Activated T-helper 1 cell treated with anti-CD3 and anti-CD28 coated beads, Interleukin-12 subunit alpha, Interleukin-12 subunit beta, Interleukin-2, Interleukin-4 antibody, amounts not matched to agents 30 ng/mL and 10 ng/mL and 1 ng/mL, durations not matched to agents 14 hours and 24 hours and 36 hours (primary cell): ENCODE data around the gene HPS3. TPM values are rescaled to one million over a fixed set of nuclear protein-coding genes. Genes with fewer than 3 reads are reported as not detected.

Experiments
- DNase-seq: peaks from one replicate; pipeline ENCODE4 v3.0.0; 2021; ENCODE audit warnings: low spot score
- H3K27ac Mint-ChIP-seq: one replicate; pipeline ENCODE4 v1.8.0; 2021; ENCODE audit warnings: mild to moderate bottlenecking, mixed read lengths
- H3K27me3 Mint-ChIP-seq: one replicate; pipeline ENCODE4 v1.8.0; 2022; ENCODE audit warnings: mild to moderate bottlenecking, moderate library complexity, mixed read lengths; ENCODE audit not compliant: insufficient read depth
- H3K36me3 Mint-ChIP-seq: one replicate; pipeline ENCODE4 v1.8.0; 2021; ENCODE audit warnings: low read depth, mixed read lengths
- H3K4me1 Mint-ChIP-seq: one replicate; pipeline ENCODE4 v1.8.0; 2021; ENCODE audit warnings: low read depth, mixed read lengths
- H3K4me3 Mint-ChIP-seq: one replicate; pipeline ENCODE4 v1.8.0; 2021; ENCODE audit warnings: mild to moderate bottlenecking, moderate library complexity, mixed read lengths
- H3K9me3 Mint-ChIP-seq: one replicate; pipeline ENCODE4 v1.8.0; 2021; ENCODE audit warnings: mixed read lengths
- intact Hi-C: fragments of 100-400 bp; cut with micrococcal nuclease; formaldehyde crosslinking; loops from one replicate; pipeline ENCODE4 v1.15.1; 2024
- total RNA-seq: library from RNA; stranded (reverse); gene quantifications from 2 replicates; pipeline ENCODE4 v1.2.3, GENCODE V29; 2022

HPS3 gene
- total RNA-seq, 1 donor from 2014 or later: 15.8 TPM

DNA sequence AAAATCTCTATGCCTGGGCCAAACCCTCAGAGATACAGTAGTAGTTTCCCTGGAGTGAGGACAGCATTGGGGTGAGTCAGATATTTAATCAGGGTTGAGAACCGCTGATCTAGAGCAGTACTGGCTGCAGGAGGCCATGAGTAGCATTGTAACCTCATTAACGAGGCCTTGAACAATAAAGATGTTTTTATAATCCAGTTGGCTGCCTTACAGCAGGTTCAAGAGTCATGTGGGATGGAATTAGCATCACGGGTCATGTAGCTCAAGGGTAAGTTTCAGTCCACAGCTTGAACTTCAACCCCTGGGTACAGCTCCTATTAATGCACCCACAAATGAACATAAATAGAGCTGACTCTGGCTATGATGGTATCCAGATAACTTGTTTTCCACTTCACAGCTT is 5.1 kb downstream of the HPS3 start:
- no peak overlapping the region for H3K27ac Mint-ChIP-seq
- peaks cover 12% of the 10 kb centered on the region for H3K36me3 Mint-ChIP-seq
- intact Hi-C loops: no loop called here
- H3K4me1 Mint-ChIP-seq: peaks cover 31% of the 10 kb centered on the region
- no peak overlapping the region for H3K4me3 Mint-ChIP-seq
- DNase-seq: no peak
- no peaks in the 10 kb centered on the region for H3K9me3 Mint-ChIP-seq
- no peaks in the 10 kb centered on the region for H3K27me3 Mint-ChIP-seq

GRCh38 chr3:149142682-149143081 is 13.2 kb downstream of the HPS3 start:
- no peaks in the 10 kb centered on the region for H3K9me3 Mint-ChIP-seq
- intact Hi-C loops: no loop called here

DNA sequence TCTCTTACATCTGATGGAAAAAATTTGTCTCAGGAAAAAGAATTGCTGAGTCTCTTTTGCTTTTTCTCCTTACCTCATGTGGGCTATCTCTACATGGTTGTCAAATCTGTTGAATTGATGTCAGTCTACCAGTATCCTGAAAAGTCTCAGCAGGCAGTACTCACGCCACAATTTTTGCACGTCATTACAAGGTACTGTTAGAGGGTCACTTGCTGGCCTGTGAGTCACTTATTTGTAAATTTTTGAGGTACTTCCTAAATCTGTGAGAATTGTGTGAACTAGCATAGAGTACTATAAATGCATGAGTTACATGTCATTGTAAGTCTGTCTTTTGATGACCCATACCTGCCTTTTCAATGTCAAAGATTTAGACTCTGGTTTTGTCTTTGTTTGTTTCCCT is 15.9 kb downstream of the HPS3 start:
- H3K27ac Mint-ChIP-seq: no peak overlapping the region
- H3K36me3 Mint-ChIP-seq: peaks cover 24% of the 10 kb centered on the region
- no peak overlapping the region for H3K4me3 Mint-ChIP-seq
- H3K9me3 Mint-ChIP-seq: no peaks in the 10 kb centered on the region
- no peaks in the 10 kb centered on the region for H3K4me1 Mint-ChIP-seq
- no peak for DNase-seq
- H3K27me3 Mint-ChIP-seq: no peaks in the 10 kb centered on the region
- intact Hi-C loops: no loop called here

More at GRCh38 chr3:149142682-149143081, 13.2 kb downstream of the HPS3 start:
- Mint-ChIP-seq H3K4me1 (no peaks in the 10 kb centered on the region), H3K27ac (no peak overlapping the region), H3K4me3 (no peak overlapping the region), H3K27me3 (no peaks in the 10 kb centered on the region), H3K36me3 (peaks cover 20% of the 10 kb centered on the region)
- no peak for DNase-seq

DNA sequence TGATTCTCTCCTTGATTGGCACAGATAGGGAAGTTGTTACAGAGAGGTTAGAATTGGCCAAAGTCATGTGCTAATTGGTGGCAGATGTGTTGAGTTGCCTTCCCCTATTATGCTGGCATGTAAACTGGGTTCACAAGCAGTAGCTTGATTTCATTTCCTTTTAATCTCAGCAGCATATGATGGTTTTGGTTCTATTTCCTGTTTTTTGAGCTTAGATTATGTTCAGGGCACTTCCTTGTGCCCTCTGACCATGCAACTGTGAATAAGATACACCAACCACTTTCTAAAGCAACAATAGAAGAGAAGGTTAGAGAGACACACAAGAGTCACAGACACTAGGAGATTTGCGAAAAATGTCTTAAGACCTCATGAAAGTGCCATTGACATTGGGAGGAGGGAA is 16.5 kb downstream of the HPS3 start:
- no peaks in the 10 kb centered on the region for H3K4me1 Mint-ChIP-seq
- H3K36me3 Mint-ChIP-seq: peaks cover 24% of the 10 kb centered on the region
- no peaks in the 10 kb centered on the region for H3K9me3 Mint-ChIP-seq
- no peaks in the 10 kb centered on the region for H3K27me3 Mint-ChIP-seq
- intact Hi-C loops: no loop called here
- no peak overlapping the region for H3K27ac Mint-ChIP-seq
- DNase-seq: no peak
- H3K4me3 Mint-ChIP-seq: no peak overlapping the region

- no peak overlapping the region for H3K27ac Mint-ChIP-seq
- intact Hi-C loops: no loop called here
Observed at GRCh38 chr3:149150436-149150835, 21.0 kb downstream of the HPS3 start.

DNA sequence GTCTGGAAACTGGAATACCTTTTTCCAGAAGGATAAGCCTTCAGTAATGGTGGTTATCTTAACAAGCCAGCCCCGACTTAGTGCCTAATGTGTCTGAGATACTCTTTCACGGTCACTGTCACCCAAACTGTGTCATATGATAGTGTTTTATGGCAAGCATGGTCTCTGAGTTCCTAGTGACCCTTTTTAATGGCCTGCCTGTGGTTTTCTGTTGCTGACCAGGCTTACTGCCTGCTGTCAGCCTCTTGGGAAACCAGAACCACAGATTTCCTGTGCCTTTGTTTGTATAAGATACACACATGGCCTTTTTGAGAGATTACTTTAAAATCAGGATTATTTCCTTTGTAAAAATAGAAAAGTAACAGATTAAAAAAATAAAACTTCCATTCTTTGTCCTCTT is 22.4 kb downstream of the HPS3 start:
- intact Hi-C loops: loop anchor here (1.0 kb wide), 3 partner anchors 23 to 121 kb away; partner anchors contain the start of gene HPS3

More at GRCh38 chr3:149150436-149150835, 21.0 kb downstream of the HPS3 start:
- H3K4me1 Mint-ChIP-seq: peaks cover 19% of the 10 kb centered on the region
- no peak overlapping the region for H3K4me3 Mint-ChIP-seq
- peaks cover 24% of the 10 kb centered on the region for H3K36me3 Mint-ChIP-seq
- H3K27me3 Mint-ChIP-seq: no peaks in the 10 kb centered on the region
- H3K9me3 Mint-ChIP-seq: no peaks in the 10 kb centered on the region
- DNase-seq: no peak

GRCh38 chr3:149152420-149152819 is 23.0 kb downstream of the HPS3 start:
- H3K9me3 Mint-ChIP-seq: no peaks in the 10 kb centered on the region
- no peak overlapping the region for H3K4me3 Mint-ChIP-seq
- H3K27me3 Mint-ChIP-seq: no peaks in the 10 kb centered on the region
- H3K27ac Mint-ChIP-seq: no peak overlapping the region
- intact Hi-C loops: loop anchor here (1.0 kb wide), 3 partner anchors 23 to 121 kb away; partner anchors contain the start of gene HPS3
- H3K4me1 Mint-ChIP-seq: peaks cover 19% of the 10 kb centered on the region
- peaks cover 27% of the 10 kb centered on the region for H3K36me3 Mint-ChIP-seq
- DNase-seq: peak; percentile 2

More for the DNA sequence above, 22.4 kb downstream of the HPS3 start:
- Mint-ChIP-seq H3K36me3 (peaks cover 27% of the 10 kb centered on the region), H3K9me3 (no peaks in the 10 kb centered on the region), H3K4me1 (peaks cover 19% of the 10 kb centered on the region), H3K27me3 (no peaks in the 10 kb centered on the region), H3K27ac (no peak overlapping the region), H3K4me3 (no peak overlapping the region)
- no peak for DNase-seq

DNA sequence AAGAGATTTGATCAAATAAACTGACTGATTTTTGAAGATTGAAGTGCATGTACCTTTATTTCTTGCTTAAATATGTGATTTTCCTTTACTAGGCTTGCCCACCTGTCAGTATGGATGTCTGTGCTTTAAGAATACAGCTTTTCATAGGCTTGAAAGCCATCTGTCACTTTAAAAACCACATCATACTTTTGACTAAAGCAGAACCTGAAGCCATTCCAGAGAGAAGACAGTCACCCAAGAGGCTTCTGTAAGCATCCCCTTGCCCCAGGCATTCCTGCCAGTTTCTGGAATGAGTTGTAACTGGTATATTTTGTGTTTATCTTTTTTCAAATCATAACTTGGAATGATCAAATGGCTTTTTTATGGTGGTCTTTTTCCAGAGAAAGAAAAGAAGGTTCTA is 24.0 kb downstream of the HPS3 start:
- no peaks in the 10 kb centered on the region for H3K9me3 Mint-ChIP-seq
- intact Hi-C loops: no loop called here
- H3K27ac Mint-ChIP-seq: no peak overlapping the region
- peaks cover 31% of the 10 kb centered on the region for H3K36me3 Mint-ChIP-seq
- no peak overlapping the region for H3K4me3 Mint-ChIP-seq
- peaks cover 19% of the 10 kb centered on the region for H3K4me1 Mint-ChIP-seq
- no peak for DNase-seq
- H3K27me3 Mint-ChIP-seq: no peaks in the 10 kb centered on the region

GRCh38 chr3:149160754-149161300 is 31.4 kb downstream of the HPS3 start:
- intact Hi-C loops: no loop called here
- Mint-ChIP-seq H3K36me3 (peaks cover 38% of the 10 kb centered on the region), H3K9me3 (no peaks in the 10 kb centered on the region), H3K4me3 (no peak overlapping the region), H3K4me1 (no peaks in the 10 kb centered on the region), H3K27ac (no peak overlapping the region), H3K27me3 (no peaks in the 10 kb centered on the region)
- no peak for DNase-seq

GRCh38 chr3:149162007-149162406 is 32.6 kb downstream of the HPS3 start:
- Mint-ChIP-seq H3K27me3 (no peaks in the 10 kb centered on the region), H3K36me3 (peaks cover 34% of the 10 kb centered on the region), H3K27ac (no peak overlapping the region), H3K9me3 (no peaks in the 10 kb centered on the region), H3K4me1 (no peaks in the 10 kb centered on the region), H3K4me3 (no peak overlapping the region)
- DNase-seq: no peak
- intact Hi-C loops: no loop called here

GRCh38 chr3:149163066-149163465 is 33.6 kb downstream of the HPS3 start:
- intact Hi-C loops: no loop called here
- DNase-seq: no peak
- Mint-ChIP-seq H3K4me3 (no peak overlapping the region), H3K27ac (no peak overlapping the region), H3K27me3 (no peaks in the 10 kb centered on the region), H3K9me3 (no peaks in the 10 kb centered on the region), H3K36me3 (peaks cover 32% of the 10 kb centered on the region), H3K4me1 (no peaks in the 10 kb centered on the region)

DNA sequence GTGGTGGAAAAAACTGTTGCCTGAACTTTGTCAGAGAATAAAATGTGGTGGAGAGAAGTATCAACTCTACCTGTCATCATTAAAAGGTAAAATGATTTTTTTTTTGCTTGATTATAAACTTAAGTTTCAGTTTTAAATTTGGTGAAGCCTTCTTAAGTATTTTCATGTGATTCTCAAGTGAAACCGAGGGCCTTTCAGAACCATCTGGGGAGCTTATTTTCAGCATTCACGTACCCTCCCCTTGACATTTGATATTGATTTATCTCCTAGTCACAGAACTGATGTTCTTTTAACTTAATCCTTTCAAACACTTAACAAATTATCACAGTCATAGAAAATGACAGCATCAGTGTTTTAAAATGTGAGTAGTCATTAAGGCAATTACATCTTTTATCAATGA is 38.5 kb downstream of the HPS3 start:
- Mint-ChIP-seq H3K9me3 (no peaks in the 10 kb centered on the region), H3K4me3 (no peak overlapping the region), H3K27ac (no peak overlapping the region), H3K4me1 (no peaks in the 10 kb centered on the region), H3K27me3 (no peaks in the 10 kb centered on the region), H3K36me3 (peaks cover 36% of the 10 kb centered on the region)
- intact Hi-C loops: no loop called here
- DNase-seq: no peak

- H3K27ac Mint-ChIP-seq: no peak overlapping the region
- no peaks in the 10 kb centered on the region for H3K9me3 Mint-ChIP-seq
- no peak overlapping the region for H3K4me3 Mint-ChIP-seq
- intact Hi-C loops: no loop called here
- peaks cover 37% of the 10 kb centered on the region for H3K36me3 Mint-ChIP-seq
- H3K27me3 Mint-ChIP-seq: no peaks in the 10 kb centered on the region
- DNase-seq: no peak
- H3K4me1 Mint-ChIP-seq: peaks cover 8% of the 10 kb centered on the region
Observed at GRCh38 chr3:149170672-149171071, 41.2 kb downstream of the HPS3 start.

GRCh38 chr3:149174901-149175300 is 45.5 kb downstream of the HPS3 start:
- intact Hi-C loops: loop anchor here (1.0 to 2.0 kb wide), 4 partner anchors 23 to 73 kb away; partner anchors contain the start of gene HPS3
- H3K27ac Mint-ChIP-seq: no peak overlapping the region
- peaks cover 30% of the 10 kb centered on the region for H3K36me3 Mint-ChIP-seq
- no peaks in the 10 kb centered on the region for H3K27me3 Mint-ChIP-seq
- no peaks in the 10 kb centered on the region for H3K9me3 Mint-ChIP-seq
- DNase-seq: peak; percentile 2
- H3K4me3 Mint-ChIP-seq: no peak overlapping the region
- peaks cover 8% of the 10 kb centered on the region for H3K4me1 Mint-ChIP-seq
